Left cardiac atrium (tissue), 4 donors: ENCODE data around the gene BLOC1S1. TPM values are rescaled to one million over a fixed set of nuclear protein-coding genes. Genes with fewer than 3 reads are reported as not detected.
"Not testable (repeated sequence)": the region's sequence is repeated elsewhere in the genome, so short reads cannot be mapped to it uniquely, and the experiment has no call there.

Experiments used
- ATAC-seq, 2 donors: fragments of 200-7000 bp; cut with Tn5 transposase; one replicate each; pipeline ENCODE4 v1.9.1; 2020; ENCODE audit warnings: mild to moderate bottlenecking in 2 of 2, moderate library complexity in 2 of 2
- DNase-seq: peaks from one replicate; pipeline ENCODE4 v3.0.0-alpha.2; 2020
- intact Hi-C, 2 donors: fragments of 100-400 bp; cut with DNase I; formaldehyde crosslinking; loops; one replicate each; pipeline versions ENCODE4 v1.14.1 to v1.15.1; 2022 to 2023
- total RNA-seq, 2 donors: library from RNA; stranded (reverse); fragmentation: NEBNext Ultra II Directional; extraction: Animal tissue kit (Norgen Biotek cat#: 25700); gene quantifications; one replicate each; pipeline ENCODE4 v1.2.1, GENCODE V29; 2021
- donor health status: DM: no; HTN: yes; CAD: no.
- donor health status: DM: no; HTN: yes; CAD: no; lungs with severe emphysema.
- donor health status: DM: yes; HTN: yes; CAD: no.
- donor health status: Dilated cardiomyopathy.

Gene BLOC1S1
- total RNA-seq, 2 donors from 2014 or later: 119 to 123 TPM

DNA sequence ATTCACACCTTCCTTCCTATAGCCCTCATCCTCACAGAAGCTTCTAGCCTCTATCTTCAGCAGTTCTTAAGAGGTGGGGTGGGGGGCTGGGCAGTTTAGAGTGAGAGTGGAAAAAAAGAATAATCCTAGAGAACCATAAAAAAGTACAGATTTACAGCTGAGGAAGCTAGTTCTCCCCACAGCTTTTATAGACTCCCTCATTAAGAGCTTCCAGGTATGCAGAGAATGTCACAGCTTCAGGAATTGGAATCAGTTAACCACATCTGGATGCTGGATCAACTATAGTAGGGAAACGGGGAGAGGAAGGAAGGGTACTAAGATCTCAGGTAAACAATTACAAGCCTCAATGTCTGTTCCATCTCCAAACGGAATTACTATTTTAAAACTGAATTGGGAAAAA is 39.4 kb downstream of the BLOC1S1 start:
- DNase-seq (no peak), ATAC-seq (no peak)
- intact Hi-C loops: no loop called here

DNA sequence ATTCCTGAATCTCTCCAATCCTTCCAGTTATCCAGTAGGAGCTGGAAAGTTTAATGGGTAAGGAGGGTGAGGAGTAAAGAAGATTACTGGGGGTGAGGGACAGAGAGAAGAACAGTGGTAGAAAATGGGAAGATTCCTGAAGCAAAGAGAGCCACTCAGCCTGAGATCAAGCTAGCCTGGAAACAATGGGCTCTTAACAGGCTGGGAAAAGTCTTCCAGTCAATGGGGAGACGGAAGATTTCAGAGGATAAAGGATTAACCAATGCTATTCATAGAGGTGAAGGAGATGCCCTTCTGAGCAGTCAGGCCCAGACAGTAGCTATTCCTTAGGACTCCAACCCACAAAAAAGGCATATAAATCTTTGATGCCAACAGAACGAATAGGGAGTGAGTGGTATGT is 41.9 kb downstream of the BLOC1S1 start:
- DNase-seq: no peak
- no peak for ATAC-seq

DNA sequence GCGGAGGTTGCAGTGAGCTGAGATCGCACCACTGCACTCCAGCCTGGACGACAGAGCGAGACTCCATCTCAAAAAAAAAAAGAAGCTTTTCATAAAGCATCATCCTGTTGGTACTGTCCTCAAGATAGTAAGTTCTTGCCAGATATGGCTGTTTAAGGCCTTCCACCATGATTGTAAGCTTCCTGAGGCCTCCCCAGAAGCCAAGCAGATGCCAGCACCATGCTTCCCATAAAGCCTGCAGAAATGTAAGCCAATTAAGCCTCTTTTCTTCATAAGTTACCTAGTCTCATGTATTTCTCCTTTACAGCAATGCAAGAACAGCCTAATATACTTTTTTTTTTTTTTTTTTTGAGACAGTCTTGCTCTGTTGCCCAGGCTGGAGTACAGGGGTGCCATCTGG is 42.7 kb downstream of the BLOC1S1 start:
- intact Hi-C loops, DNase-seq, ATAC-seq: not testable (repeated sequence)

More for the DNA sequence above, 41.9 kb downstream of the BLOC1S1 start:
- intact Hi-C loops: no loop called here

DNA sequence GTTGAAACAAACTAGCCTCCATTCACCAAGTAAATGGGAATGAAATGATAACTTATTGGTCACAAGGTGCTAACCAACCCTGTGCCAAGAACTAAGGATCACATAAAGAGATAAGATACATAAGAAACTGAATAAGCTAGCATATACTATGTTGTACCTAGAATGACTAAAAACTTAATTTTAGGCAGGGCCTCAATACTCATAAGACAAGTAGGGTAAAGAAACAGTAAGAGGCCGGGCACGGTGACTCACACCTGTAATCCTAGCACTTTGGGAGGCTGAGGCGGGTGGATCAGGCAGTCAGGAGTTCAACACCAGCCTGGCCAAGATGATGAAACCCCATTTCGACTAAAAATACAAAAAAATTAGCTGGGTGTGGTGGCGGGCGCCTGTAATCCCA is 44.8 kb downstream of the BLOC1S1 start:
- intact Hi-C loops: no loop called here
- DNase-seq (no peak), ATAC-seq (no peak)

DNA sequence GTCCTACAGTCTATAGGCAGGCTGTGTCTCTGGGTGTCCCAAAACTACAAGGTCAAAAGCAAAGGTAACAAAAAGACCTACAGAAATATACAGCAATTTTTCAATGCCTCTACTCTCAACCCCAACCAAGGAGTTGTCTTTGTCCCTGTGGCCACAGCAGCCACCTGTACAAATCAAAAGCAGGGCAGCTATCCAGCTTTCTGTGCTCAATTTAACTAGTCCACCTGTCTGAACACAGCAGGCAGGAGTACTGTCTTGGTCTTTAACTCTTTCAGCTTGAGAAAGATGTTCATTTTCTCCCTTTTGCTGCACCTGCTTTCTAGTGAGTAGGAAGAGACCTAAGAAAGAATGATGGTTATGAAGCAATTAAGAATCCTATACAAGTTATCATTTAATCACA is 46.8 kb downstream of the BLOC1S1 start:
- DNase-seq (no peak), ATAC-seq (no peak)
- intact Hi-C loops: no loop called here

DNA sequence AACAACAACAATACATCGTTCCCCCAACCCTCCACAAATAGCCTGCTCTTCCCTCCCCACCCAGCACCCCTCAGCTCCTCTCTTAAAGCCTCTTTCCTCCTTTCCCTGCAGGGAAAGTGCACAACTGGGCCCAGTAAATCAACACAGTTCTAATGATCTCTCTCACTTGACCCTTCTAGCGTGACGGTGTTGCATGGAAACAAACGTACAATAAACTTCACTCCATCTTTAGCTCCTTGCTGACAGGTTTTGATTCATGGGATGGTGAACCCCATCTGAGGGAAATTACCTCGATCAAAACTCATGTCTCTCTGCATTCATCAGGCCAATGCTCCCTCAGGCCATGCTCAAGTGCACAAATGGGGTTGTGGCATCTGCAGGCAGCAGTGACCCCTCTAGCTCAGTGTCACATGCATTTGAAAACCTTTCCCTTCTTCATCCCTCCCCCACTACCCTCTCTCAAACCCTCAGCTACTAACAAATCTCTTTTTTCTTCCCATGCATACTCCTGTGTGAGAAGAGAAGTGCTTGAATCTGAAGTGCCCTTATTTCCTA is 50.0 kb downstream of the BLOC1S1 start:
- intact Hi-C loops: no loop called here
- ATAC-seq (no peak), DNase-seq (no peak)

DNA sequence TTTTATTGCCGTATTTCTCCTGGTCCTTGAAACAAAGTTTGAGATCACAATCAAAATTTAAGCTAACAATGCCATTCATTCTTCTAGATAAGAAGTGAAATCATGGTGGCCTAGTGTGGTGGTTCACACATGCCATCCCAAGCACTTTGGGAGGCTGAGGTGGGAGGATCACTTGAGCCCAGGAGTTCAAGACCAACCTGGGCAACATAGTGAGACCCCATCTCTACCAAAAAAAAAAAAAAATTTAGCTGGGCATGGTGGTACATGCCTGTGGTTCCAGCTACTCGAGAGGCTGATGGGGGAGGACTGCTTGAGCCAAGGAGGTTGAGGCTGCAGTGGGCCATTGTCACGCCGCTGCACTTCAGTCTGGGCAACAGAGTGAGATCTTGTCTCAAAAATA is 51.3 kb downstream of the BLOC1S1 start:
- ATAC-seq: no peak
- no peak for DNase-seq
- intact Hi-C loops: no loop called here

Other genes with a start within 250 kb of the BLOC1S1 start
- not detected for gene OR6C70, start 245.9 kb upstream of the BLOC1S1 start, total RNA-seq
- gene OR6C68, start 223.7 kb upstream of the BLOC1S1 start, total RNA-seq: not detected
- not detected for gene OR6C4, start 166.4 kb upstream of the BLOC1S1 start, total RNA-seq
- gene OR2AP1, start 143.6 kb upstream of the BLOC1S1 start, total RNA-seq: not detected
- gene OR10P1, start 79.2 kb upstream of the BLOC1S1 start, total RNA-seq: under 1 TPM; 0.68 TPM
- 100 to 1,000 TPM; 395 to 448 TPM for gene ITGA7, start 8.1 kb upstream of the BLOC1S1 start, total RNA-seq
- gene RDH5, start 4.3 kb downstream of the BLOC1S1 start, total RNA-seq: 10 to 100 TPM; 29.5 to 38.1 TPM
- 1,000 to 10,000 TPM; 1,288 to 1,875 TPM for gene CD63, start 13.0 kb downstream of the BLOC1S1 start, total RNA-seq
- gene GDF11, start 27.1 kb downstream of the BLOC1S1 start, total RNA-seq: 10 to 100 TPM; 12.0 to 14.2 TPM
- gene SARNP, start 101.7 kb downstream of the BLOC1S1 start, total RNA-seq: 10 to 100 TPM; 42.9 to 50.1 TPM
- 10 to 100 TPM; 21.4 to 24.0 TPM for gene ORMDL2, start 102.0 kb downstream of the BLOC1S1 start, total RNA-seq
- 10 to 100 TPM; 20.3 to 21.3 TPM for gene DNAJC14, start 113.5 kb downstream of the BLOC1S1 start, total RNA-seq
- gene MMP19, start 126.9 kb downstream of the BLOC1S1 start, total RNA-seq: 10 to 100 TPM; 11.1 to 23.3 TPM
- gene PYM1, start 211.8 kb downstream of the BLOC1S1 start, total RNA-seq: 10 to 100 TPM; 16.0 to 21.2 TPM
- 10 to 100 TPM; 17.3 to 19.8 TPM for gene DGKA, start 215.1 kb downstream of the BLOC1S1 start, total RNA-seq
- under 1 TPM; 0.65 to 0.81 TPM for gene PMEL, start 250.0 kb downstream of the BLOC1S1 start, total RNA-seq